ENCODE data around the gene CFAP53. TPM values are rescaled to one million over a fixed set of nuclear protein-coding genes. Genes with fewer than 3 reads are reported as not detected.
A peak's percentile ranks its signal among the peaks of the same experiment; 100 is the strongest.

CFAP53 gene
- polyA plus RNA-seq, 1 donor = 0.32 TPM

DNA sequence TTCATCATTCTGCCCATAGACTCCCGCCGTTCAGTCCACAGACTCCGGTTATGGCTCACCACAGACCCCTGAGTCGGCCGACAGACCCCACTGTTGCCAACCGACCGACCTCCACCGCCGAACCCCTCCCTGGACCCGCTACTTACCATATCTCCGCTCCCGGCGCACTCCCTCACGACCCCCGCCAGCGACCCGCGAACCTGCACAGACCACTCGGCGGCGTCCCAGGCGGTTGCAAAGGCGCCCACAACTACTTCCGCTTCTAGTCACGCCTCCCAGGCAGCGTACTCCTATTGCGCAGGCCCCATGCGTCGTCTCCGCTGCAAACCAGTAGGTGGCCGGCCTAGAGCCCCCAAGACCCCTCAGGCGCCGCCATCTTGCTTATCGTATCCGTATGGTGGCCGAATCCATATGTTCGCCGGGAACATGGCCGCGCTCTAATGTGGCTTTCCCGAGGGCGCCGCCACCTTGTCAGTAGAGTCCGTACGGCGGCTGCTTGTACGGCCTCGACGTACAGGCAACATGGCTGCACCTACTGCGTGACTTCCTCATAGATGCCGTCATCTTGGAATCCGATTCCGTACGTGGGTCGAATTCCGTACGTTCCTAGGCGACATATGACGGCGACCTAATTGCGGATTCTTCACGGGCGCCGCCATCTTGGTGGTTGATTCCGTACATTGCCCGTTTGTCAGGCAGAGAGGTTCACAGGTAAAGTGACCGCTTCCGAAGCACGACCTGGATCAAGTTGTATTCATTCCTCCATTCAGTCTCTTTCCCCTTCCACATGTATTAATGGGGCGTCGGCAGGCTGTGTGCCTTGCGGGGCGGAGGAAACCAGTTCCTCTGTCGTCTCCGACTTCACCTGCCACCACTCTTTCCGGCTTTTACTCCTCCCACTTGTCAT lies 21.4 kb upstream of the CFAP53 start, which contains the start of gene CXXC1:
TSS of gene CXXC1 (minus strand) at position 252 of the 907 bp plus-strand sequence. CDS start at position 149, 103 bp downstream.
- DNase-seq (ENCODE audit: low read depth) = peak; percentile 100

GRCh38 chr18:50287028-50287440 lies 20.7 kb upstream of the CFAP53 start:
- DNase-seq (ENCODE audit: low read depth) = no peak

DNA sequence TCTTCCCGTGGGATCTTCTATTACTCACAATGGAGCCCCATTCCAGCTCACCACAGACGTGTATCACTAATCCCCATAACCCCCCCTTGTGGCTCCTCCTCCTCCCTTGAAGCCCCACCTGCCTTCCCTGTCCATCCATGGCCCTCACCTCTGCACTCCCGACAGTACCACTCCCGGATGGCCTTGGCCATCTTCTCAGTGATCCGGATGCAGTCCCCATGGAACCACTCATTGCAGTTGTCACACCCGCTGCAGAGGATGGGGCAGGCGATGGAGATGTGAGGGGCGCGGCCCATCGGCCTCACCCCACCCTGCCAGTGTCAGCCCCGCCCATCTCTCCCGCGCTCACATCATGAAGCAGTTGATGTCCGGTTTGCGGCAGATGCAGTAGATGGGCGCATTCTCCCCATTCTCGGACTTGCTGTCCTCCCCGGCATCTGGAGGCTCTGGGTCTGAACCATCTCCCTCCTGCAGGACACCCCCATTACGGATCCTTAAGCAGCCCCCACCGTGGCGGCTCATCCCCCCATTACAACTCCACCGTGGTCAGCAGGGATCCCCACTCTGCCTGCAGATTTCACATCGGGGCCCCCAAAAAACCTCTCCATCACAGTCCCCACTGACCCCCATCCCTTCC lies 20.2 kb upstream of the CFAP53 start:
- no peak for DNase-seq (ENCODE audit: low read depth)

GRCh38 chr18:50285631-50286321 lies 19.5 kb upstream of the CFAP53 start:
- DNase-seq (ENCODE audit: low read depth) = no peak

GRCh38 chr18:50285071-50285470 lies 18.8 kb upstream of the CFAP53 start:
- no peak for DNase-seq (ENCODE audit: low read depth)

- DNase-seq (ENCODE audit: low read depth) = no peak
Measured at GRCh38 chr18:50284255-50284885, 18.1 kb upstream of the CFAP53 start.

DNA sequence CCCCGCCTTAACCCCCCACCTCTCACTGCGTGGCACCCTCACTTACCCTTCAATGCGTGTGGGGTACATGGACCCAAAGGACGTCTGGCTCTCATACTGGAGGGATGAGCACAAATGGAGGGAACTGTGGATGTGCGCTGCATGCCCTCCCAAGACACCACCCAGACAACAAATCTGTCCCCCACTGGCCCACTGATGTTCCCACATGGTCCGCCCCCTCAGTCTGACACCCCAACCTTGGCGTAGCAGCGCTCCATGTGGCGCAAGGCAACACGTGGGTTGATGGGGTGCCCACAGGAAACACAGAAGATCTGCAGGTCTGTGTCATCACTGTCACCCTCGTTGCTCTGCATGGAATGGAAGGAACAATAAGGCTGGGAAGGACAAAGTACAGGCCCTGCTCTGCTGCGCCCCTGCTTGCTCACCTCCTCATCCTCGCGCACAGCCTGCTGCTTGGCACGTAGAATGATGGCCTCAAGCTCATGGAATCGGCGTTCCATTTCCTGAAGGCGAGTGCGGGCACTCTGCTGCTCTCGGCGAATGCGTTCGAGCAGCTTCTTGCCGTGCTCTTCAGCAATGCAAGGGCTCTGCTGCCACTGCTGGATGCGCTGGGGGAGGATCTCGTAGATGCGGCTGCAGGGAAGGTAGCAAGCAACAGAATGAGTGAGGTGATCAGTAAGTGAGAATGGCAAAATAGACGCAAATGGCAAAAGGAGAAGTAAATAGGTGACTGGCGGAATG lies 17.3 kb upstream of the CFAP53 start:
- DNase-seq (ENCODE audit: low read depth) = no peak

DNA sequence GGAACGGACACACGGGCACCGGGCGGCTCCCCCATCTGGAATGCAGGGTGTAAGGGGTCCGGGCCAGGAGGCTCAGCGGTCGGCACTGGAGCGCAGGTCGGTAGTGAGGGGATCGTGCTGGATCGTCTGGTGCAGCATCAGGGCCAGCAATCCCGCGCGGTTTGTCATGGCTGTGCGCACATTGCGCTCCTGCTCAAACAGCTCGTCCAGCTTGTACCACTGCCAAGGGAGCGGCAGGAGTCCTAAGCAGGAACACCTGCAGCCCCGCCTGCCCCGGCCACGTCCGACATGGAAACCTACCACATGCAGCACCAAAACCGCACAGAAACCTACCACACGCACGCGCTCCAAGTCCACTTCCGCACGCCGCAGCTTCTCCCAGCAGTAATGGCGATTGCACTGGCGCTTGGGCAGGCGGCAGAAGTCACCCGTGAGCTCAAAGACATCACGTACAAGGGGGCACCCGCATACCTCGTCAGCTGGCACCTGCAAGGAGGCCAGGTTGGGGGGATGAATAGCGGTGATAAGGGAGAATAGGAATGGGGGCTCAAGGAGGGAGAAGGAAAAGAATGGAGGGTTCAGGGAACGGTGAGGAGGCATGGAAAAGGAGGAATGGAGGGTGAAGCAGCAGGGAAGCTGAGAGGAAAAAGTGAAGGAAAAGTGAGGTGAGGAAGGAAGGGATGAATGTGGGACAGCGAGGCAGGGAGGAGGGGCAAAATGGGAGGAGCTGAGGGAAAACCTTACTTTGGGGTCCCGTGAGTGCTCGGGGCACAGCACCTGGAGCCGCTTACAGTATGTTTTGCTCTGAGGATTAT lies 16.4 kb upstream of the CFAP53 start:
- no peak for DNase-seq (ENCODE audit: low read depth)

DNA sequence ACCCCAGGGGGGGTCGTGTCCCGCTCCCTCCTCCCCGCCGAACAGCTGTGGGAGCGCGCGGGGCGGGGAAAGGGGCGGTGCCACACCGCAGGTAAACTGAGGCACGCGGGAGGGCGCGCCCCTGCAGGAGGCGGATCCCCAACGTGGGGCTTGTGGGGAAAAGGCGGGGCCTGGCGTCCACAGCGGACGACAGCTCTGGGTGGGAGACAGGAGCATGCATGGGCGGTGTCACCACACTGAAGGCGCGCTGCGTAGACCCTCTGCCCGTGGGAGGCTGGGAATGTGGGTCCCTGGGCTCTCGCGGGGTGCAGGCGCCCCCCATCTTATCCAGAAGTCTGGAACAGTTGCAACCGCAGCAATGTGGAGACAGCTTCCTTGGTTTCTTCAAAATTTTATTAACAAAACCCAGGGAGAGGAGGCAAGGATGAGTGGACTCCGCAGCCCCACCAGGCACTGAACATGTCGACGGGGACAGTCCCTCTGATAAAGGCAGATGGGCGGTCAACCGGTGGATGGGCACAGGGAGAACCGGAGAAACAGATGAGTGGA lies 15.8 kb upstream of the CFAP53 start:
- DNase-seq (ENCODE audit: low read depth) = no peak

DNA sequence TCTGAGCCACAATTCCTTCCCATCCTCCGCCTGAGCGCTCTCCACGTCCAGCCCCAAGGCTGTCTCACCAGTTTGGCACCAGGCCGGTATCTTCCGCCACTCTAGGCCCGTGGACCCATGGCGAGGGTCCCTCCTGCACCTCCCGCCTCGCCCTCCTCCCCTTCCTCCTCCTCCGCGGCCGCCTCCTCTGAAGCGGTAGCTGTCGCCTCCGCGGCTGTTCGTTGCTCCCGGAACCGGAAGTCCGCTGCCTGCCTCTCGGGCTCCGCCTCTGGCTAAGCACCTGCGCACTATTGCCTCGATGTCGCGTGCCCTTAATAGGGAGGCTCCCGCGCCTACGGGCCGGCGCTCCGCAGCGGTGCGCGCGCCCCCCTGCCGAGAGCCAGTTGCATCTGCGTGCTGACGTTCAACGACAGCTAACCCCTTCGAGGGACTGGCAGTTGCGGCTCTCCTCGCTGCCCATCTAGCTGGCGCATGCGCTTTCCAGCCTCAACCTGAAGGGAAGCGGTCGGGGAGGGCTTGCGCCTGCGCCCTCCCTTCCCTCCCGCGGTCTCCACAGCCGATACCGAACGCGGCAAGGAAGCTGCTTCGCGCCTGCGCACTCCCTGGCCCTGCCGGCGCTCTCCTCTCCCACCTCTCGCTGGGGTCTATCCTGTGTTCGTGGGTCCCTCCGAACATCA lies 15.1 kb upstream of the CFAP53 start, which contains the start of gene MBD1:
TSS of gene MBD1 (minus strand) at position 229 of the 677 bp plus-strand sequence. CDS start 1,531 bp downstream, outside the sequence.
- DNase-seq (ENCODE audit: low read depth) = peak; percentile 98

DNA sequence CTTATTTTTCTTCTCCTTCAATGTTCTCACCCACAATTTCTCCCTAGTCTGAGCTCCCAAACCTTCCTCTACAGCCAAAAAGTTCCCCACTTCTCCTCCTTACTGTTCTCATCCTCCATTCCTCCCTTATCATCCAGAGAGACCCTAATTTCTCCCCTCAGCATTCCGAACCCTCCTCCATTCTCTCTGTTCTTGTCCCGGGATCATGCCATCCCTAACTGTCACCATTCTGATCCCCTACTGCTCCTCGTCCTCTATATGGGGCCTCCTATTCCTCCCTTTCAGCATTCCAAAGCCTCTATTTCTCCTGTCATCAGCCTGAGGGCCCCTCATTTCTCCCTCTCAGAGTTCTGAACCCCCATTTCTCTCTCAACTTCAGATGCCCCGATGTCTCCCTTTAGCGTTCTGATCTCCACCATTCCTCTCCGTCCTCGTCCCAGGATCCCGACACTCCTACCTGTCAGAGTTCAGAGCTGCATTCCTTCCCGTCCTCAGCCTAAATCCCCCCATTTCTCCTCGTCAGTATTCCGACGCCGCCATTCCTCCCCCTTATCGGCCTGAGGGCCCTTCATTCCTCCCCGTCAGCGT lies 14.5 kb upstream of the CFAP53 start:
- DNase-seq (ENCODE audit: low read depth) = no peak

DNA sequence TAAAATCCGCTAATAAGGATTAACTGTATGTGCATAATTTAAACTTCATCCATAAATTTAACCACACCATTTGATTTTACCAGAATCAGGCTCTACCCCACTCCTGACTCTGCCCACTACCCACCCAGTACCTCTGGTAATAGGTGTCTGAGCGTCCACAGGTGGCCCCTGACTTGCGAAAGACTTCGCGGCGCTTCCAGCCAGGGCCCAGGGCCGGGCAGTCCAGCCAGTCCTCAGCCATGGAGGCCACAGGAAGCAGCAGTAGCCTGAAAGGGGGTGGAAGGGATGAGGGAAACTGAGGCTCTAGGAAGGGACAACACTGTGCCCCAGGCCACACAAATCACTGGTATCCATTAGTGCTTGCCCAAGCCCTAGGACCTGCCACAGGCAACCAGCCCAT lies 13.5 kb upstream of the CFAP53 start:
- no peak for DNase-seq (ENCODE audit: low read depth)

- DNase-seq (ENCODE audit: low read depth) = no peak
Measured at GRCh38 chr18:50277942-50278341, 11.6 kb upstream of the CFAP53 start.

DNA sequence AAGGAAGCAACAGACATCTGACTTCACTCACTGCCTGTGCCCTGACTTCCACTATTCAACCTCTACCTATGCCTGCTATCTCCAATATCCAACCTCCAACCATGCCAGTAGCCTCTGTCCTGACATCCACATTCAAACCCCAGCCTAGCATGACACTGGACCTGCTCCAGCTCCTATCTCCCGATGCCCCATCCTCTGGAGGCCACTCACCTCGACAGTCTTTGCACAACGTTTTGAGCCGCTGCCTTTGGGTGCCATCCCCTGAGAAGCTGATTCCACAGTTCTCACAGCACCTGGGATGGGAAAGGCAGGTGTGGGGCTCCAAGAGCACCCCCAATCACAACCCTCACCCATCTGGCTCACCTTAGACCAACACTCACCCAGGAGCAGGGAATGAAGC lies 10.2 kb upstream of the CFAP53 start:
- no peak for DNase-seq (ENCODE audit: low read depth)

DNA sequence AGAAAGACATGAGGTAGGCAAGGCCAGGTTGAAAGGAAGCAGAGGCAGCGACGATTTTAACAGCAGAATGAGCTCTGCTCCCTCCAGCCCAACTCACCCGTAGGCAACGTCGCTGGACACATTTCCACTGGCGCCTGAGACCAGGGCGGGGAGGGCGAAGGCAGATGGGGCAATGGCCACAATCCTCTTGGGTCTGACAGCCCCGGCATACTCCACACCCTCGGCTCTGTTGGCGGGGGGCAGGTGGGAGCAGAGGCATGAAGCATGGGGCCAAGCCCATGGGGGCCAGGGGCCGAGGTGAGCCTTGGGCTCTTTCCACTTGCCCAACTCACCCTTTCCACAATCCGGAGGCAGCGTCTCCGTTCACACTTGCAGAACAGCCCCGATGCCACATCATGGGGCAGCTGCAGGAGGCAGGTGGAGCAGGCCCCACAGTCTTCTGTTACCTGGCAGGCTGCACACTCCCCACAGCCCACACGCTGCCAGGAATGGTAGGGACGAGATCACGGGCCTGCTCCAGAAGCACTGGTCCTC lies 9.3 kb upstream of the CFAP53 start:
- no peak for DNase-seq (ENCODE audit: low read depth)

DNA sequence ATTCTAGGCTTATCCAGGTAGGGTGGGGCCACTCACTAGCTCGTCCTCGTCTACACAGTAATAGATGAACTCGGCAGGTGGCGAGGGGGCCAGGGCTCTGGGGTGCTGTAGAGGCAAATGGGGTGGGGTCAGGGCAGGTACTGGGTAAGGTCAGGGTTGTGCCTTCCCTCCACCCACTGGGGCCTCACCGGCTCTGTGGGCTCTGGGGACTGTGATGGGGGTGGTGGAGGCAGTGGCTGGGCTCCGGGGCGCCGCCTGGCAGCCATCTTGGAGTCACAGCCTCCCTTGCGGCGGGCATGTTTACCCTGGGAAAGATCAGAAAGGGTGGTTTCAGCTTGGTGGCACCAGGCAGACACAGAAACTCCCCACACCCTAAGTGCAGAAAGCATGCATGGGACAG lies 8.6 kb upstream of the CFAP53 start:
- DNase-seq (ENCODE audit: low read depth) = no peak

GRCh38 chr18:50274044-50274442 lies 7.7 kb upstream of the CFAP53 start:
- no peak for DNase-seq (ENCODE audit: low read depth)

DNA sequence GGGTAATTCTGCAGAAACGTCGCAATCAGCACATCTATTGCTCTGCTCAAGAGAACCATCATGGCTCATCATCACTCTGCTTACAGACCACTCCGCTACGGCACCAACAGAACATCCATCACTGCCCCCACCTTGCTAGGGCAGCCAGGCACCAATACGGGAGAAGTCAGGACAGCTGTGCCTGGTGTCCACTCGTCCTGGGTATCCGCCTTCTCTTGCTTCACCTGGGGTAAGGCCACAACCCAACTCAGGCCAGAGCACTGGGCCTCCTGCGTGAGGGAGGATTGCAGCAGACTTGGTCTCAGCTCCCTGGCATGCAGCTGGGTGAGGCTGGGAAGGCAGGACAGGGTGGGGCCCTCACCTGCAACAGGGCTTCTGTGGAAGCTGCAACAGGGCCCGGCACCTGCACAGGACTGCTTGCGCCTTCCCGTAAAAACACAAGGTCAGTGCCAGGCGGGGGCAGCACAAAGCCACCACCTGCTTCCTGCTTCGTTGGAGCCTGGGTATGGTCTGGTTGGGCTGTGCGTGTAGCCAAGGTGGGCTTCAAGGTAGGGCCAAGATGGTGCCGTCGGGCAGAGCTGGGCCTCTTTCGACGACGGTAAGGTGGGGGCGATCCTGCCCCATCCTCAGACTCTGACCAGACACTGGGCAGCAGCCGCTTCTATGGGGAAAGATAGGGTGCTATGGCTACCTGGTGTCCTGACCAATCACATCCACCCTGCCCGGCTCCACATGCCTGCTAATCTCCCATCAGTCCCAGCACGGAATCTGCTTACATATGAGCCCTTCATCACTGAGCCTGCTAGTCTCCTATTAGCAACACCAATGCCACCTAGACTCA lies 7.1 kb upstream of the CFAP53 start:
- DNase-seq (ENCODE audit: low read depth) = no peak
